ENCODE measurements around the gene DOCK8. TPM values are rescaled to one million over a fixed set of nuclear protein-coding genes. Genes with fewer than 3 reads are reported as not detected.

Gene DOCK8
- total and polyA plus RNA-seq, 2 experiments from 2014 or later = 0.94 to 1.2 TPM

GRCh38 chr9:503326-503725 is 288.7 kb downstream of the DOCK8 start (continued):
- TF ChIP-seq ZNF462 (CRISPR knock-in tag; IDR thresholded peaks at IDR 0.05) (no peak), NANOG (IDR thresholded peaks at IDR 0.05; ENCODE audit: borderline replicate concordance) (no peak), CREB1 (CRISPR knock-in tag; IDR thresholded peaks at IDR 0.05; ENCODE audit: low read depth) (no peak)

- peaks cover 38% of the 10 kb centered on the region for H3K79me2 ChIP-seq (replicated peaks; ENCODE audit: insufficient read depth)
- no peaks in the 10 kb centered on the region for H3F3A ChIP-seq (replicated peaks; ENCODE audit: low read depth)
- Mint-ChIP-seq H3K36me3 (ENCODE audit: low read depth) (peaks cover 10% of the 10 kb centered on the region; the same call in 2 of the 3 replicates), H3K9me3 (peaks cover 4% of the 10 kb centered on the region; the same call in 1 of the 3 replicates), H3K27me3 (ENCODE audit: insufficient read depth, low read depth, poor library complexity) (peaks cover 21% of the 10 kb centered on the region), H3K27ac (peak within 1 kb of the TSS; percentile 92), H3K4me3 (peak within 1 kb of the TSS; percentile 86), H3K4me1 (peaks cover 18% of the 10 kb centered on the region)
- no peaks in the 10 kb centered on the region for H3K9me2 ChIP-seq (ENCODE audit: insufficient read depth)
- DNase-seq (ENCODE audit: low spot score) (peak; percentile 84), ATAC-seq (peak; percentile 72)
- peak within 1 kb of the TSS; percentile 82 for H3K4me3 ChIP-seq
- H3K4me2 ChIP-seq = peak within 1 kb of the TSS; percentile 92
- peaks cover 19% of the 10 kb centered on the region for H3K4me1 ChIP-seq (ENCODE audit: insufficient read depth)
- H3K27me3 ChIP-seq (ENCODE audit: insufficient read depth) = peaks cover 29% of the 10 kb centered on the region
- peak within 1 kb of the TSS; percentile 63; the same call in 1 of the 2 replicates for H3K27ac ChIP-seq (ENCODE audit: low read depth)
- peaks cover 13% of the 10 kb centered on the region for H4K20me1 ChIP-seq (replicated peaks; ENCODE audit: insufficient read depth)
- H2AFZ ChIP-seq = peak within 1 kb of the TSS; percentile 96
- H3K36me3 ChIP-seq (ENCODE audit: insufficient read depth) = no peaks in the 10 kb centered on the region
- TF ChIP-seq ZNF331 (CRISPR knock-in tag; IDR thresholded peaks at IDR 0.05; ENCODE audit: low read depth) = no peak
- TF ChIP-seq CREB1 (CRISPR knock-in tag; IDR thresholded peaks at IDR 0.05; ENCODE audit: low read depth) = 0 out of 2 replicates have a peak, but pooled peaks have one; percentile 33
- TF ChIP-seq CTCF (conservative IDR thresholded peaks at IDR 0.05; ENCODE audit: low read depth in 2 of 2) = peak in 1 of 2 experiments; percentile 27; a peak in 2 of 4 replicates
Observed at GRCh38 chr9:503881-504852, 289.5 kb downstream of the DOCK8 start, which contains the start of gene KANK1. TSS of gene KANK1 (plus strand) at chr9:504695.

All from GM23338 (cell line).